Neuronal stem cell (in vitro differentiated cells): ENCODE results near the gene STAC3.
A peak's percentile ranks its signal among the peaks of the same experiment; 100 is the strongest.

ENCODE experiments used
- DNase-seq: peaks from one replicate; pipeline ENCODE4 v3.0.0-alpha.2; 2013; ENCODE audit warnings: low spot score
- H2AFZ ChIP-seq: one replicate; pipeline ENCODE4 v1.6.1; 2013; ENCODE audit warnings: mild to moderate bottlenecking, low read length, inconsistent platforms
- H2AK5ac ChIP-seq: 2 replicates; pipeline ENCODE4 v1.6.1; 2013; ENCODE audit warnings: low read depth, mild to moderate bottlenecking, inconsistent platforms, low read length, moderate library complexity, mixed read lengths
- H2BK120ac ChIP-seq: 2 replicates; pipeline ENCODE4 v1.6.1; 2013; ENCODE audit warnings: low read depth, mild to moderate bottlenecking, inconsistent platforms, low read length, moderate library complexity, mixed read lengths
- H2BK12ac ChIP-seq: one replicate; pipeline ENCODE4 v1.6.1; 2013; ENCODE audit warnings: low read length, inconsistent platforms
- H2BK15ac ChIP-seq: 2 replicates; pipeline ENCODE4 v1.6.1; 2013; ENCODE audit warnings: mild to moderate bottlenecking, low read length, inconsistent platforms, mixed read lengths
- H2BK5ac ChIP-seq: one replicate; pipeline ENCODE4 v1.6.1; 2013; ENCODE audit warnings: inconsistent platforms, mild to moderate bottlenecking, low read length, moderate library complexity
- H3K14ac ChIP-seq: one replicate; pipeline ENCODE4 v1.6.1; 2013; ENCODE audit warnings: low read length, inconsistent platforms
- H3K18ac ChIP-seq: 2 replicates; pipeline ENCODE4 v1.6.1; 2013; ENCODE audit warnings: low read length, inconsistent platforms
- H3K23ac ChIP-seq: 2 replicates; pipeline ENCODE4 v1.6.1; 2013; ENCODE audit warnings: low read depth, mild to moderate bottlenecking, mixed read lengths, low read length, inconsistent platforms; ENCODE audit not compliant: poor library complexity
- H3K27ac ChIP-seq: replicated peaks from 3 replicates; pipeline ENCODE4 v1.5.1; 2013; ENCODE audit warnings: low read length, inconsistent platforms
- H3K27me3 ChIP-seq, 3 experiments: 2 replicates each; pipeline ENCODE4 v1.6.1; 2013; ENCODE audit warnings: low read length in 3 of 3, mild to moderate bottlenecking in 2 of 3, inconsistent platforms in 1 of 3, low read depth in 1 of 3, mixed read lengths in 1 of 3, moderate library complexity in 1 of 3; ENCODE audit not compliant: control insufficient read depth in 3 of 3, insufficient read depth in 3 of 3
- H3K36me3 ChIP-seq, 2 donors: replicated peaks in 1 of 2; 2 replicates each; pipeline ENCODE4 v1.6.1; 2013; ENCODE audit warnings: low read length in 2 of 2; ENCODE audit not compliant: control insufficient read depth in 2 of 2, insufficient read depth in 2 of 2
- H3K4ac ChIP-seq: 2 replicates; pipeline ENCODE4 v1.6.1; 2013; ENCODE audit warnings: inconsistent platforms, mild to moderate bottlenecking, low read length, moderate library complexity
- H3K4me1 ChIP-seq, 2 donors: 1 replicate in 1 of 2; 2 replicates in 1 of 2; pipeline ENCODE4 v1.6.1; 2013; ENCODE audit warnings: low read length in 2 of 2, low read depth in 1 of 2; ENCODE audit not compliant: control insufficient read depth in 2 of 2, insufficient read depth in 1 of 2
- H3K4me2 ChIP-seq: one replicate; pipeline ENCODE4 v1.6.1; 2013; ENCODE audit warnings: mild to moderate bottlenecking, low read length, inconsistent platforms; ENCODE audit not compliant: insufficient read depth, poor library complexity, severe bottlenecking
- H3K4me3 ChIP-seq, 2 donors: 2 replicates each; pipeline ENCODE4 v1.5.1; 2013; ENCODE audit warnings: low read length in 2 of 2, mild to moderate bottlenecking in 2 of 2, inconsistent platforms in 1 of 2, moderate library complexity in 1 of 2
- H3K79me1 ChIP-seq: one replicate; pipeline ENCODE4 v1.6.1; 2013; ENCODE audit warnings: low read depth, mild to moderate bottlenecking, inconsistent platforms, low read length, moderate library complexity
- H3K9ac ChIP-seq: one replicate; pipeline ENCODE4 v1.6.1; 2013; ENCODE audit warnings: mild to moderate bottlenecking, low read depth, low read length, inconsistent platforms; ENCODE audit not compliant: poor library complexity
- H3K9me3 ChIP-seq, 2 donors: replicated peaks in 1 of 2; 2 replicates each; pipeline versions ENCODE3 to v1.6.1; 2013; ENCODE audit warnings: low read length in 2 of 2, mild to moderate bottlenecking in 2 of 2, inconsistent platforms in 1 of 2, low read depth in 1 of 2, mixed read lengths in 1 of 2, moderate library complexity in 1 of 2; ENCODE audit not compliant: control insufficient read depth in 2 of 2, insufficient read depth in 1 of 2
- H4K8ac ChIP-seq: one replicate; pipeline ENCODE4 v1.6.1; 2013; ENCODE audit warnings: low read depth, mild to moderate bottlenecking, inconsistent platforms, low read length, moderate library complexity
- H4K91ac ChIP-seq: one replicate; pipeline ENCODE4 v1.6.1; 2013; ENCODE audit warnings: low read length, low read depth, mild to moderate bottlenecking, inconsistent platforms; ENCODE audit not compliant: poor library complexity
- WGBS, 2 donors: extraction: QIAGEN DNeasy Blood & Tissue Kit; methylation state at CpG; one replicate each; pipeline ENCODE4 v1.1.7; 2013; ENCODE audit warnings: missing lambda C conversion rate in 2 of 2, mixed read lengths in 1 of 2; ENCODE audit not compliant: insufficient read length in 2 of 2, insufficient replicate concordance in 1 of 2; ENCODE audit errors: extremely low coverage in 2 of 2; 5-methylcytosine and 5-hydroxymethylcytosine counted together

The STAC3 gene

GRCh38 chr12:57210926-57211692 is 39.9 kb downstream of the STAC3 start:
- Histone ChIP-seq H3K79me1 (no peaks in the 10 kb centered on the region), H3K18ac (no peak overlapping the region), H3K27me3 (peaks cover 10 to 25% (median 17%) of the 10 kb centered on the region in 3 experiments), H3K27ac (no peak overlapping the region), H3K23ac (peak overlapping the region; percentile 16), H2BK15ac (no peak overlapping the region), H3K4me2 (no peak overlapping the region), H4K91ac (no peak overlapping the region), H2AFZ (no peak overlapping the region), H3K9ac (no peak overlapping the region), H3K9me3 (no peaks in the 10 kb centered on the region), H2BK120ac (no peak overlapping the region), H3K4ac (no peak overlapping the region), H2BK12ac (no peak overlapping the region), H2AK5ac (no peak overlapping the region), H2BK5ac (no peak overlapping the region), H3K36me3 (peaks cover 43 to 71% of the 10 kb centered on the region in 2 donors), H4K8ac (no peak overlapping the region), H3K4me3 (peak overlapping the region in 1 of 2 donors; percentile 52), H3K14ac (no peak overlapping the region), H3K4me1 (peaks cover 8 to 18% of the 10 kb centered on the region in 2 donors)
- WGBS, 2 donors: no CpG with 5 or more reads among the region's 16 CpGs
- no peak for DNase-seq

- Histone ChIP-seq H3K4ac (no peak overlapping the region), H2BK120ac (no peak overlapping the region), H3K14ac (no peak overlapping the region), H3K4me2 (no peak overlapping the region), H3K23ac (peak overlapping the region; percentile 16), H2BK15ac (no peak overlapping the region), H4K8ac (no peak overlapping the region), H3K18ac (no peak overlapping the region), H3K4me3 (no peak overlapping the region), H3K27ac (no peak overlapping the region), H2AFZ (no peak overlapping the region), H3K36me3 (peaks cover 50 to 77% of the 10 kb centered on the region in 2 donors), H3K79me1 (no peaks in the 10 kb centered on the region), H2BK5ac (peak overlapping the region; percentile 47), H3K9me3 (peaks cover 0 to 1% of the 10 kb centered on the region in 2 donors), H4K91ac (no peak overlapping the region), H3K27me3 (peaks cover 4 to 19% (median 11%) of the 10 kb centered on the region in 3 experiments), H3K9ac (no peak overlapping the region), H3K4me1 (peaks cover 8 to 12% of the 10 kb centered on the region in 2 donors), H2BK12ac (no peak overlapping the region), H2AK5ac (peak overlapping the region; percentile 44)
- DNase-seq: no peak
- no CpG with 5 or more reads among the region's 15 CpGs for WGBS, 2 donors
Measured at GRCh38 chr12:57210461-57210860, 40.5 kb downstream of the STAC3 start.

DNA sequence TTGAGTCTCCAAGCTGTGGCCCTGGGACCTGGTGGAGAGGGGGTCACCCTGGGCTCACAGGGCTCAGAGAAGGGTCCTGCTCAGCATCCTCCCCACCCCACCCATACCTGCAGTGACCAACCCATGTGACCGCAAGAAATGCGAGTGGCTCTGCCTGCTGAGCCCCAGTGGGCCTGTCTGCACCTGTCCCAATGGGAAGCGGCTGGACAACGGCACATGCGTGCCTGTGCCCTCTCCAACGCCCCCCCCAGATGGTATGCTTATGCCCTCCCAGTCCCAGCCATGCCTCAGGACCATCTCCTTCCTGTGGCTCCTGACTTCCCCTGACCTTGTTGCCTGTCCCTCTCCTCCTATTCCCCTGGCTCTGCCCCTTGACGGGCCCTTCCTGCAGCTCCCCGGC is 41.1 kb downstream of the STAC3 start:
- Histone ChIP-seq H2AFZ (no peak overlapping the region), H3K9me3 (peaks cover 0 to 1% of the 10 kb centered on the region in 2 donors), H3K79me1 (no peaks in the 10 kb centered on the region), H3K36me3 (peaks cover 55 to 82% of the 10 kb centered on the region in 2 donors), H2BK120ac (no peak overlapping the region), H3K4ac (no peak overlapping the region), H3K27me3 (peaks cover 0 to 13% (median 5%) of the 10 kb centered on the region in 3 experiments), H3K9ac (no peak overlapping the region), H4K91ac (no peak overlapping the region), H2AK5ac (no peak overlapping the region), H3K23ac (no peak overlapping the region), H3K4me1 (peaks cover 8 to 10% of the 10 kb centered on the region in 2 donors), H4K8ac (no peak overlapping the region), H3K27ac (no peak overlapping the region), H3K14ac (no peak overlapping the region), H3K18ac (no peak overlapping the region), H3K4me2 (no peak overlapping the region), H2BK15ac (no peak overlapping the region), H2BK5ac (peak overlapping the region; percentile 47), H3K4me3 (no peak overlapping the region), H2BK12ac (no peak overlapping the region)
- no CpG with 5 or more reads among the region's 8 CpGs for WGBS, 2 donors
- DNase-seq: no peak

- DNase-seq: no peak
- H3K4me3 ChIP-seq: no peak overlapping the region
- peaks cover 0 to 4% (median 0%) of the 10 kb centered on the region in 3 experiments for H3K27me3 ChIP-seq
- no peak overlapping the region for H3K4ac ChIP-seq
- no CpG with 5 or more reads among the region's 22 CpGs for WGBS, 2 donors
- peak overlapping the region; percentile 35 for H3K23ac ChIP-seq
- no peak overlapping the region for H2BK12ac ChIP-seq
- no peak overlapping the region for H4K8ac ChIP-seq
- peaks cover 64 to 93% of the 10 kb centered on the region in 2 donors for H3K36me3 ChIP-seq
- H2AK5ac ChIP-seq: no peak overlapping the region
- H3K18ac ChIP-seq: no peak overlapping the region
- no peak overlapping the region for H3K14ac ChIP-seq
- H4K91ac ChIP-seq: no peak overlapping the region
- peaks cover 0 to 1% of the 10 kb centered on the region in 2 donors for H3K9me3 ChIP-seq
- no peaks in the 10 kb centered on the region for H3K79me1 ChIP-seq
- peaks cover 2% of the 10 kb centered on the region in 2 donors for H3K4me1 ChIP-seq
- H3K27ac ChIP-seq: no peak overlapping the region
- H2AFZ ChIP-seq: no peak overlapping the region
- no peak overlapping the region for H2BK120ac ChIP-seq
- no peak overlapping the region for H3K9ac ChIP-seq
- no peak overlapping the region for H3K4me2 ChIP-seq
- H2BK15ac ChIP-seq: no peak overlapping the region
- H2BK5ac ChIP-seq: no peak overlapping the region
Measured at GRCh38 chr12:57208631-57209282, 42.2 kb downstream of the STAC3 start.
